HG03354 (cell line): ENCODE measurements around the gene MED13.
"Not testable (repeated sequence)": the region's sequence is repeated elsewhere in the genome, so short reads cannot be mapped to it uniquely, and the experiment has no call there.

Experiments
- ATAC-seq: cut with Tn5 transposase; IDR thresholded peaks from one replicate; pipeline ENCODE4 v1.9.1; 2021; ENCODE audit warnings: mild to moderate bottlenecking; ENCODE audit not compliant: unreplicated experiment, poor library complexity, severe bottlenecking

The MED13 gene

GRCh38 chr17:62003141-62003540 is 61.9 kb downstream of the MED13 start:
- not testable (repeated sequence) for ATAC-seq

- no peak for ATAC-seq
Measured at GRCh38 chr17:62001105-62001504, 64.0 kb downstream of the MED13 start.

- ATAC-seq = no peak
Measured at GRCh38 chr17:62000186-62000585, 64.9 kb downstream of the MED13 start.

GRCh38 chr17:61998534-61998933 is 66.5 kb downstream of the MED13 start:
- not testable (repeated sequence) for ATAC-seq

GRCh38 chr17:61997664-61998063 is 67.4 kb downstream of the MED13 start:
- no peak for ATAC-seq

GRCh38 chr17:61996916-61997605 is 68.0 kb downstream of the MED13 start:
- ATAC-seq = no peak

GRCh38 chr17:61989509-61989908 is 75.6 kb downstream of the MED13 start:
- no peak for ATAC-seq

GRCh38 chr17:61986898-61987297 is 78.2 kb downstream of the MED13 start:
- no peak for ATAC-seq

- no peak for ATAC-seq
Measured at GRCh38 chr17:61984821-61985220, 80.3 kb downstream of the MED13 start.

- ATAC-seq = no peak
Measured at GRCh38 chr17:61981323-61981722, 83.8 kb downstream of the MED13 start.

GRCh38 chr17:61980535-61980934 is 84.5 kb downstream of the MED13 start:
- ATAC-seq = no peak

- no peak for ATAC-seq
Measured at GRCh38 chr17:61974115-61974514, 91.0 kb downstream of the MED13 start.

- ATAC-seq = no peak
Measured at GRCh38 chr17:61972311-61972710, 92.8 kb downstream of the MED13 start.

- no peak for ATAC-seq
Measured at GRCh38 chr17:61970030-61970429, 95.0 kb downstream of the MED13 start.

GRCh38 chr17:61968757-61969156 is 96.3 kb downstream of the MED13 start:
- ATAC-seq = no peak

GRCh38 chr17:61967729-61968128 is 97.3 kb downstream of the MED13 start:
- ATAC-seq = no peak

- no peak for ATAC-seq
Measured at GRCh38 chr17:61966191-61966590, 98.9 kb downstream of the MED13 start.

GRCh38 chr17:61955619-61956018 is 109.5 kb downstream of the MED13 start:
- ATAC-seq = no peak

- no peak for ATAC-seq
Measured at GRCh38 chr17:61947367-61948078, 117.6 kb downstream of the MED13 start.

- ATAC-seq = no peak
Measured at GRCh38 chr17:61946359-61946758, 118.7 kb downstream of the MED13 start.

- ATAC-seq = no peak
Measured at GRCh38 chr17:61943117-61943516, 122.0 kb downstream of the MED13 start.
